ENCODE measurements around the gene GALNT9.
A peak's percentile ranks its signal among the peaks of the same experiment; 100 is the strongest.
"Not testable (repeated sequence)": the region's sequence is repeated elsewhere in the genome, so short reads cannot be mapped to it uniquely, and the experiment has no call there.

Gene GALNT9

GRCh38 chr12:132158677-132159554 is 170.5 kb downstream of the GALNT9 start:
- Mint-ChIP-seq H3K27ac (no peak overlapping the region), H3K9me3 (peaks cover 7% of the 10 kb centered on the region), H3K4me3 (no peak overlapping the region), H3K27me3 (no peaks in the 10 kb centered on the region), H3K36me3 (peaks cover 6% of the 10 kb centered on the region), H3K4me1 (no peaks in the 10 kb centered on the region)
- ATAC-seq: no peak

DNA sequence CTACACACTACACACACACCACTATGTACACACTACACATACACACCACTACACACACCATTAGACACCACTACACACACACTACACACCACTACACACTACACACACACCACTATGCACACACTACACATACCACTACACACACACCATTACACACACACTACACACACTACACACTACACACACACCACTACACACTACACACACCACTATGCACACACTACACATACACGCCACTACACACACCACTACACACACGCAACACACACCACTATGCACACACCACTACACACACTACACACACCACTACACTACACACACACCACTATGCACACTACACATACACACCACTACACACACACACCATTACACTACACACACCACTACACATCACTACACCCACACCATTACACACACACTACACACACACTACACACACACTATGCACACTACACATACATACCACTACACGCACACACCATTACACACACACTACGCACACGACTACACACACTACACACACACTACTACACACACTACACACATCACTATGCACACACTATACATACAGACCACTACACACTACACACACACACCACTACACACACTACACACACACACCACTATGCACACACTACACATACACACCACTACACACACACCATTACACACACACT is 171.5 kb downstream of the GALNT9 start:
- Mint-ChIP-seq H3K4me1 (no peaks in the 10 kb centered on the region), H3K27me3 (no peaks in the 10 kb centered on the region), H3K4me3 (no peak overlapping the region), H3K9me3 (peaks cover 7% of the 10 kb centered on the region), H3K27ac (no peak overlapping the region), H3K36me3 (peaks cover 6% of the 10 kb centered on the region)
- no peak for ATAC-seq

DNA sequence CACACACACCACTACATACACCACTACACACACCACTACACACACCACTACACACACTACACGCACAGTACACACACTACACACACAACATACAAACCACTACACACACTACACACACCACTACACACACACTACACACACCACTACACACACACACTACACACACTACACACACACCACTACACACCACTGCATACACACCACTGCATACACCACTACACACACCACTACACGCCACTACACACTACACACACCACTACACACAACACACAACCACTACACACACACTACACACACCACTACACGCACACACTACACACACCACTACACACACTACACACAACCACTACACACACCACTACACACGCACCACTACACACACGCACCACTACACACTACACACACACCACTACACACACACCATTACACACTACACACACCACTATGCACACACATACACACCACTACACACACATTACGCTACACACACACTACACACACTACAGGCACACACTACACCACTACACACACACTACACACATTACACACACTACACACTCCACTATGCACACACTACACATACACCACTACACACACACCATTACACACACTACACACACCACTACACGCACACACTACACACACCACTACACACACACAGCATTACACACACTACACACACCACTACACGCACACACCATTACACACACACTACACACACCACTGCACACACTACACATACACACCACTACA is 172.6 kb downstream of the GALNT9 start:
- no peak for ATAC-seq
- H3K27me3 Mint-ChIP-seq: no peaks in the 10 kb centered on the region
- H3K4me3 Mint-ChIP-seq: no peak overlapping the region
- no peaks in the 10 kb centered on the region for H3K36me3 Mint-ChIP-seq
- no peaks in the 10 kb centered on the region for H3K4me1 Mint-ChIP-seq
- peaks cover 2% of the 10 kb centered on the region for H3K9me3 Mint-ChIP-seq
- H3K27ac Mint-ChIP-seq: no peak overlapping the region

DNA sequence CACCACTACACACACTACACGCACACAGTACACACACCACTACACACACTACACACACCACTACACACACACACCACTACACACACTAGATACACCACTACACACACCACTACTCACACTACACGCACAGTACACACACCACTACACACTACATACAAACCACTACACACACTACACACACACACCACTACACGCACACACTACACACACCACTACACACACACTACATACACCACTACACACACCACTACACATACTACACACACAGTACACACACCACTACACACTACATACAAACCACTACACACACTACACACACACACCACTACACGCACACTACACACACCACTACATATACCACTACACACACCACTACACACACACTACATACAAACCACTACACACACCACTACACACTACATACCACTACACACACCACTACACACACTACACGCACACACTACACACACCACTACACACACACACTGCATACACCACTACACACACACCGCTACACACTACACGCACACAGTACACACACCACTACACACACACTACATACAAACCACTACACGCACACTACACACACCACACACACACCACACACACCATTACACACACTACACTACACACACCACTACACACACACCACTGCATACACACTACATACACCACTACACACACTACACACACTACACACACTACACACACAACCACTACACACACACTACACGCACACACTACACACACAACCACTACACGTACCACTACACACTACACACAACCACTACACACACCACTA is 173.4 kb downstream of the GALNT9 start:
- Mint-ChIP-seq H3K9me3 (no peaks in the 10 kb centered on the region), H3K4me3 (no peak overlapping the region), H3K4me1 (no peaks in the 10 kb centered on the region), H3K27me3 (no peaks in the 10 kb centered on the region), H3K36me3 (peaks cover 4% of the 10 kb centered on the region), H3K27ac (no peak overlapping the region)
- ATAC-seq: no peak

- H3K36me3 Mint-ChIP-seq: peaks cover 9% of the 10 kb centered on the region
- ATAC-seq: no peak
- no peak overlapping the region for H3K4me3 Mint-ChIP-seq
- no peaks in the 10 kb centered on the region for H3K9me3 Mint-ChIP-seq
- H3K27me3 Mint-ChIP-seq: no peaks in the 10 kb centered on the region
- H3K4me1 Mint-ChIP-seq: no peaks in the 10 kb centered on the region
- no peak overlapping the region for H3K27ac Mint-ChIP-seq
These were observed 174.2 kb downstream of the GALNT9 start for GRCh38 chr12:132154941-132155770.

DNA sequence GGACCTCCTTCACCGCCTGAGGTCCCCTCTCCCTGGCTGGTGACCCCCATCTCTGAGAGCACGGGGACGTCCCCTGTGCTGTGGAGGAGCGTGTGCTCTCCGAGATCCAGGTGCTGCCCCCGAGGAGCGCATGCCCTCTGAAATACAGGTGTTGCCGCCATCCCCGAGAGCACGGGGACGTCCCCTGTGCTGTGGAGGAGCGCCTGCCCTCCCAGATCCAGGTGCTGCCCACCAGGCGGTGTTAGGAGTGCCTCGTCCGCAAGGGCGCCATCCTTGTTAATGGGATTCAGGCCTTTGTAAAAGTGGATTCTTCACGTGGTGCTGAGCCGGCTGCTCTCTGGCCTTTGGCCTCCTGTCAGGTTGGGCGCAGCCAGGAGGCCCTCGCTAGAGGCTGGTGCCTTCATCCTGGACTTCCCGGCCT is 175.0 kb downstream of the GALNT9 start:
- Mint-ChIP-seq H3K4me1 (no peaks in the 10 kb centered on the region), H3K4me3 (peak overlapping the region; percentile 19), H3K36me3 (peaks cover 9% of the 10 kb centered on the region), H3K27ac (no peak overlapping the region), H3K27me3 (no peaks in the 10 kb centered on the region), H3K9me3 (no peaks in the 10 kb centered on the region)
- ATAC-seq: peak; percentile 45

GRCh38 chr12:132153501-132154340 is 175.7 kb downstream of the GALNT9 start:
- H3K4me3 Mint-ChIP-seq: peak overlapping the region; percentile 19
- H3K36me3 Mint-ChIP-seq: peaks cover 9% of the 10 kb centered on the region
- no peaks in the 10 kb centered on the region for H3K27me3 Mint-ChIP-seq
- ATAC-seq: peak; percentile 94
- H3K27ac Mint-ChIP-seq: no peak overlapping the region
- no peaks in the 10 kb centered on the region for H3K9me3 Mint-ChIP-seq
- H3K4me1 Mint-ChIP-seq: no peaks in the 10 kb centered on the region

DNA sequence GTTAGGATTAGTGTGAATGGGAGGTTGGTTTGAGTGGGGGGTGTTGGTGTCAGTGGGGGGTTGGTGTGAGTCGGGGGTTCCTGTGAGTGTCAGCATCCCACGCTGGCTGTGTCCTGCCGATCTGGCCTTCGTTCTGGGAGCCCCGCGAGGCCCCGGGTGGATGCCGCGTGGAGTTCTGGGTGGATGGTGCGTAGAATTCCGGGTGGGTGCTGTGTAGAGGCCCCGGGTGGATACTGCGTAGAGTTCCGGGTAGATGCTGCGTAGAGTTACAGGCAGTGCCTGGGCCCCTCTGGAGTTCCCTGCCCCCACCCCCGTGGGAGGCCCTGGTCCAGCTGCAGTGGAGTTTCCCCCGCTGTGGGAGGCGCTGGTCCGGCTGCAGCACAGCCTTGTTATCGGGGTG is 176.4 kb downstream of the GALNT9 start:
- no peaks in the 10 kb centered on the region for H3K4me1 Mint-ChIP-seq
- no peak overlapping the region for H3K4me3 Mint-ChIP-seq
- H3K27me3 Mint-ChIP-seq: no peaks in the 10 kb centered on the region
- no peak overlapping the region for H3K27ac Mint-ChIP-seq
- H3K36me3 Mint-ChIP-seq: peaks cover 9% of the 10 kb centered on the region
- ATAC-seq: no peak
- H3K9me3 Mint-ChIP-seq: no peaks in the 10 kb centered on the region

DNA sequence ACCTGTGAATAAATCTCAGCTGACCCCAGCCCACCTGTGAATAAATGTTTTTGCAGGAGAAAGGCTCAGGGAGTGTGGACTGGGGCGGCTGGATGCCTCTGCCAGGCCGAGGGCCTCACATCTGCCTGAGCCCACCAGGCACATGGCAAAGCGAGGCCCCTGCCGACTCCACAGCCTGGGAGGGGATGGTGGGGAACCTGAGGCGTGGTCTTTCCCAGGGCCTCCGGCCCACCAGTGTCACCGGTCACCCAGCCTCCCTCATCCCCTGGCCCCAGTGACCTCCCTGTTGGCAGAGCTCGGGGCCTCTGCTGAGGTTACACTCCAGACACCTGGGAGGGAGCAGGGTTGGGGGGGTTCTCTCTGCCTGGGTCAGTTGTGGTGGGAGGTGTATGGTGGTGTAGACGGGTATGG is 177.0 kb downstream of the GALNT9 start:
- Mint-ChIP-seq H3K4me3 (no peak overlapping the region), H3K27me3 (no peaks in the 10 kb centered on the region), H3K27ac (no peak overlapping the region)

GRCh38 chr12:132151766-132152410 is 177.5 kb downstream of the GALNT9 start:
- Mint-ChIP-seq H3K4me1 (peaks cover under 1% of the 10 kb centered on the region), H3K27ac (no peak overlapping the region), H3K27me3 (no peaks in the 10 kb centered on the region), H3K4me3 (no peak overlapping the region), H3K9me3 (no peaks in the 10 kb centered on the region), H3K36me3 (peaks cover 9% of the 10 kb centered on the region)
- ATAC-seq: no peak

More for the DNA sequence above, 177.0 kb downstream of the GALNT9 start:
- H3K9me3 Mint-ChIP-seq: no peaks in the 10 kb centered on the region
- peaks cover 9% of the 10 kb centered on the region for H3K36me3 Mint-ChIP-seq
- H3K4me1 Mint-ChIP-seq: no peaks in the 10 kb centered on the region
- no peak for ATAC-seq

- Mint-ChIP-seq H3K4me3 (no peak overlapping the region), H3K36me3 (peaks cover 9% of the 10 kb centered on the region), H3K9me3 (no peaks in the 10 kb centered on the region), H3K27ac (no peak overlapping the region), H3K27me3 (no peaks in the 10 kb centered on the region), H3K4me1 (peaks cover 7% of the 10 kb centered on the region)
- ATAC-seq: no peak
These were observed 178.1 kb downstream of the GALNT9 start for GRCh38 chr12:132151145-132151765.

DNA sequence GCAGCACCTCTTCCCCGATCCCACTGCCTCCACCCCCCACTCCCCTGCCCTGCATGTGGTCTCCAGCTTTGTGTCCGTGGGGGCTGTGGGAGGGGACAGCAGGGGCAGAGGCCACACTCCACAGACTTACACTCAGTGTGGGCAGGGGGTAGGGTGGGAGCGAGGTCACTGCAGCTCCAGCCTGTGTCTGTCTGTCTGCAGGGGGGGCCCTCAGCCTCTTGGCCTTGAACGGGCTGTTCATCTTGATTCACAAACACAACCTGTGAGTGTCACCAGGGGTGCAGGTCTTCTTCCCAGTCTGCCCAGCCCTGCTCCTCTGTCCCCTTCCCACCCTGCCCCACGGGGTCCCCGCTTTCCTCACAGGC is 178.6 kb downstream of the GALNT9 start:
- Mint-ChIP-seq H3K4me1 (peaks cover 12% of the 10 kb centered on the region), H3K36me3 (peaks cover 9% of the 10 kb centered on the region), H3K27ac (no peak overlapping the region), H3K4me3 (no peak overlapping the region), H3K9me3 (no peaks in the 10 kb centered on the region), H3K27me3 (no peaks in the 10 kb centered on the region)
- ATAC-seq: no peak

DNA sequence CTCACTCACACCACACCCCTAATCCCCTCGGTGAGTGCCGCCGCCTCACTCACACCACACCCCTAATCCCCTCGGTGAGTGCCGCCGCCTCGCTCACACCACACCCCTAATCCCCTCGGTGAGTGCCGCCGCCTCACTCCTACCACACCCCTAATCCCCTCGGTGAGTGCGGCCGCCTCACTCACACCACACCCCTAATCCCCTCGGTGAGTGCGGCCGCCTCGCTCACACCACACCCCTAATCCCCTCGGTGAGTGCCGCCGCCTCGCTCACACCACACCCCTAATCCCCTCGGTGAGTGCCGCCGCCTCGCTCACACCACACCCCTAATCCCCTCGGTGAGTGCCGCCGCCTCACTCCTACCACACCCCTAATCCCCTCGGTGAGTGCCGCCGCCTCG is 179.9 kb downstream of the GALNT9 start:
- not testable (repeated sequence) for H3K9me3 Mint-ChIP-seq, H3K27ac Mint-ChIP-seq, H3K4me3 Mint-ChIP-seq, ATAC-seq, H3K27me3 Mint-ChIP-seq, H3K36me3 Mint-ChIP-seq
- peaks cover 24% of the 10 kb centered on the region for H3K4me1 Mint-ChIP-seq

Data from stimulated activated memory B cell treated with anti-CD40 and anti-IgM and Interleukin-4, amounts not matched to agents 10 μg/mL and 1 μg/mL and 100 μg/mL, for 72 hours (primary cell).